SJCRH30 (cell line): ENCODE measurements around the gene TMEM213. TPM values are rescaled to one million over a fixed set of nuclear protein-coding genes. Genes with fewer than 3 reads are reported as not detected.
A peak's percentile ranks its signal among the peaks of the same experiment; 100 is the strongest.
"Not testable (repeated sequence)": the region's sequence is repeated elsewhere in the genome, so short reads cannot be mapped to it uniquely, and the experiment has no call there.

Experiments
- DNase-seq, 2 experiments: peaks; one replicate each; pipeline ENCODE4 v3.0.0-alpha.2; 2015 to 2020
- H3K27ac ChIP-seq: fragments of 250-450 bp; sonication (Bioruptor Pico); 2 replicates; pipeline ENCODE4 v1.5.1; 2020; ENCODE audit warnings: mild to moderate bottlenecking, moderate library complexity
- H3K27me3 ChIP-seq: fragments of 250-450 bp; sonication (Bioruptor Pico); 2 replicates; pipeline ENCODE4 v1.5.1; 2020; ENCODE audit warnings: mild to moderate bottlenecking, moderate library complexity
- H3K36me3 ChIP-seq: fragments of 250-450 bp; sonication (Bioruptor Pico); 2 replicates; pipeline ENCODE4 v1.5.1; 2020; ENCODE audit warnings: mild to moderate bottlenecking, moderate library complexity
- H3K4me1 ChIP-seq: fragments of 250-450 bp; sonication (Bioruptor Pico); 2 replicates; pipeline ENCODE4 v1.5.1; 2020; ENCODE audit warnings: mild to moderate bottlenecking, moderate library complexity
- H3K4me3 ChIP-seq: fragments of 250-450 bp; sonication (Bioruptor Pico); 2 replicates; pipeline ENCODE4 v1.5.1; 2020; ENCODE audit warnings: mild to moderate bottlenecking, moderate library complexity
- H3K9me3 ChIP-seq: fragments of 250-450 bp; sonication (Bioruptor Pico); replicated peaks from 2 replicates; pipeline ENCODE4 v1.5.1; 2020; ENCODE audit warnings: mild to moderate bottlenecking, moderate library complexity
- total RNA-seq: library from RNA; depleted of rRNA; stranded (reverse); fragments of >200 nt; shearing (Covaris generic); gene quantifications from 2 replicates; pipeline ENCODE4 v1.2.3, GENCODE V29; 2014

TMEM213 gene
- total RNA-seq, 1 experiment from 2014 or later, result not detected

DNA sequence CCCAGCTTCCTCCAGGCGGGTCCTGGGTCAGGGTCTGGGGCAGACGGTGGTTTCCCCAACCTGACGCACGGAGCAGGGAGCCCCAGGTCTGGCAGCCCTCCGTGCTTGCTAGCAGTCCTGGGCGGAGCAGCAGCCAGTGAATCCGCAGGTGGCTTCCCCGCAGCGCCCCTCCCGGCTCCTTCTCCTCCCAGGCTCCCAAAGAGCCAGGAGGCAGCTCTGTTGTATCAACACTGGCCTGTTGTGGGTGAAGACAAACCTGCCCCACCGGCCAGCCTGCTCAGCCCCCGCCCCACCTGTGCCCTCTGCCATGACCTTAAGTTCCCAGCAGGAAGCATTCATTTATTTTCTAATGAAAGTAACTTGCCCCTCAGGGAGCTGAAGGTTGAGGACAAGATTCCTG lies 24.0 kb upstream of the TMEM213 start:
- Histone ChIP-seq H3K4me3 (no peak overlapping the region), H3K36me3 (no peaks in the 10 kb centered on the region), H3K27me3 (no peaks in the 10 kb centered on the region), H3K27ac (no peak overlapping the region), H3K9me3 (no peaks in the 10 kb centered on the region), H3K4me1 (peaks cover 2% of the 10 kb centered on the region)
- no peak for DNase-seq

DNA sequence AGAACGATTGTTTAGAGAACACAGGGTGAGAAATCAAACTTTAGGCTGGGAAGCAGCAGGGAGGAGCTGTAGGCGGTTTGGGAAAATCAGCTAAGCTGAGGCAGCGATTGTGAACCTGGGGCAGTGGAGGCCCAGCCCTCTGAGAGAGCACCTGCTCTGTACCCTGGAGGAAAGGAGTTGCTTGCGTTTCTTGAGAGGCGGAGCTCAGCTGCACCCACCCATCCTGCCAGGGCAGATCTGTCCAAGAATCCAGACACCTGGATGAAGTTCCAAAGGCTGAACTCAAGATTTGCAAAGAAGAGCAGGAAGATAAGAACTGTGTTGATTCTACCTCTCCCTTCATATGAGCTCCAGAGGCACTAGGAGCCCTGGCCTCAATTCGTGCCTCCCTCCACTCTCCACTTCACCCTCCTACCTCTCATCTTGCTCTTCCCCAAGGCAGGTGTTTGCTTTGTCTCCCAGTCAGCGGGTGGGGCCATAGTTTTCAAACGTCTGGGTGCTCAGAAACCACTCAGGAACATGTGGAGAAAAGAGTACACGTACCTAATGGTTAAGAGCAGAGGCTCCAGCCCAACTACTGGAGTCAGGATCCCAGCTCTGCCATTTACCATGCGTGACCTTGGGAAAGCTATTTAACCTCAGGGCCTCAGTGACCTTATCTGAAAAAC lies 21.5 kb upstream of the TMEM213 start:
- Histone ChIP-seq H3K9me3 (no peaks in the 10 kb centered on the region), H3K36me3 (no peaks in the 10 kb centered on the region), H3K27me3 (no peaks in the 10 kb centered on the region), H3K27ac (no peak overlapping the region), H3K4me3 (no peak overlapping the region), H3K4me1 (no peaks in the 10 kb centered on the region)
- DNase-seq, result no peak

DNA sequence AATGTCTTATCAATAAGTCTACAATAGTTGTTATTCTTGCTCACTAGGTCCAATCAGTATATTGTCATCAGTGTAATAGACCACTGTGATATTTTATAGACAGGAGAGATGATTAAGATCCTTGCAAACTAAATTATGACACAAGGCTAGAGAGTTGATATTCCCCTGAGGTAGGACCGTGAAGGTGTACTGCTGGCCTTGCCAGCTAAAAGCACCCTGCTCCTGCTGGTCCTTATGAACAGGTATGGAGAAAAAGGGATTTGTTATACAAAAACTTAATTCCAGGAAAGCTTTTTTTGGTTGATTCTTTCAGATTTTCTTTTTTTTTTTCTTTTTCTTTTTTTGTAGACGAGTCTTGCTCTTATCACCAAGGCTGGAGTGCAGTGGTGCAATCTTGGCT lies 16.8 kb upstream of the TMEM213 start:
- no peak overlapping the region for H3K4me3 ChIP-seq
- no peak overlapping the region for H3K27ac ChIP-seq
- H3K27me3 ChIP-seq, result no peaks in the 10 kb centered on the region
- H3K9me3 ChIP-seq, result no peaks in the 10 kb centered on the region
- H3K4me1 ChIP-seq, result 0 out of 2 replicates have a peak, but pooled peaks cover 5% of the 10 kb centered on the region
- no peak for DNase-seq
- no peaks in the 10 kb centered on the region for H3K36me3 ChIP-seq

DNA sequence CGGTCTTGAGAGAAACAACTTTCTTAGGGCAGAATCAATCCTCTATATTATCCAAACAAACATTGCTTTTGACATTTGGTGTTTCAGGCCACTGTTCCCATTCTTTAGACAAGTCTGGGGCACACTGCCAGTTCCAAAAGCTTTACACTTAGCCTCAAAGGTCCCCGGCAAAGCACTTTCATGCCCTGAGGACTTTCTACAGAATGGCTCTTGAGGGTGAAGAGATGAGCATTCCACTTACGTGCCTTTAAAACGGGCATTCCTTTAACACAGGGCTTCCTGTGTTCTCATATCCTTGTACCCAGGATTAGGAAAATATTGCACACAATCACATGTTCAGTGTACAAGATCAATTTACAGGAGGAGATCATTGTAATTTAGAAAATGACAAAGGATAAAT lies 13.1 kb upstream of the TMEM213 start:
- DNase-seq, result peak; percentile 53 to 66
- Histone ChIP-seq H3K36me3 (no peaks in the 10 kb centered on the region), H3K4me3 (no peak overlapping the region), H3K27me3 (no peaks in the 10 kb centered on the region), H3K9me3 (no peaks in the 10 kb centered on the region), H3K4me1 (0 out of 2 replicates have a peak, but pooled peaks cover 5% of the 10 kb centered on the region), H3K27ac (no peak overlapping the region)

DNA sequence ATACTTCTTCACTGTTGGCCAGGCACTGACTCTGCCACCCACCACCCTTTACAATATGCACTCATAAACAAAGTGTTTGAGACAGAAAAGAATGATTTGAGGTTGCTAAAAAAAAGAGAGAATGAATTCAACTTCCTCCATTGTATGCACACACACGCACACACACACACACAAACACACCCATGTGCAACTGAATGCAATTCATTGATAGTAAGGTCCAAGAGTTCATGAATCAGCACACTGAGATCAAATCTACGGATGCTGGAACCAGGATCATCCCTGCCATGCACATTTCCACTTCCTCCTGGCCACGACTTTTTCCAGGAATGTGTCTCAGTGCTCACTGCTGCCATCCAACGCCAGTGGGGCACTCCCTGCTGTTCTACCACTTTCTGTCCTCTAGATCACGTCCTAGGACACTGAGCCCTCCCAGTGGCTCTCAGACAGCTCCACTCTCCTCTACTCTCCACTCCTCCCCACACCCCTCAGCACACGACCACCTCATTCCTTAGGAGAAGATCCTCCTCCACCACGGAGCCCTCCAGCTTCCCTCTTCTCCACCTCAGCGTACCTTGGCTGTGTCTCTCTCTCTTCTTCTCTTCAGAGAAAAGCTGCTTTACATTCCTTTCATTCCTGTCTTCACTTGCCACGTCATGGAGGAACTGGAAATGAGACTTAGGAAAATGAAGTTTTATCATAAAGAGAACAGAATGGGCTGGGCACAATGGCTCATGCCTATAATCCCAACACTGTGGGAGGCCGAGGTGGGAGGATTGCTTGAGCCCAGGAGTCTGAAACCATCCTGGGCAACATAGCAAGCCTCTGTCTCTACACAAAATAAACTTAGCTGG lies 12.0 kb upstream of the TMEM213 start:
- Histone ChIP-seq H3K4me1 (0 out of 2 replicates have a peak, but pooled peaks cover 5% of the 10 kb centered on the region), H3K27ac (no peak overlapping the region), H3K9me3 (no peaks in the 10 kb centered on the region), H3K27me3 (no peaks in the 10 kb centered on the region), H3K36me3 (no peaks in the 10 kb centered on the region), H3K4me3 (no peak overlapping the region)
- no peak for DNase-seq

DNA sequence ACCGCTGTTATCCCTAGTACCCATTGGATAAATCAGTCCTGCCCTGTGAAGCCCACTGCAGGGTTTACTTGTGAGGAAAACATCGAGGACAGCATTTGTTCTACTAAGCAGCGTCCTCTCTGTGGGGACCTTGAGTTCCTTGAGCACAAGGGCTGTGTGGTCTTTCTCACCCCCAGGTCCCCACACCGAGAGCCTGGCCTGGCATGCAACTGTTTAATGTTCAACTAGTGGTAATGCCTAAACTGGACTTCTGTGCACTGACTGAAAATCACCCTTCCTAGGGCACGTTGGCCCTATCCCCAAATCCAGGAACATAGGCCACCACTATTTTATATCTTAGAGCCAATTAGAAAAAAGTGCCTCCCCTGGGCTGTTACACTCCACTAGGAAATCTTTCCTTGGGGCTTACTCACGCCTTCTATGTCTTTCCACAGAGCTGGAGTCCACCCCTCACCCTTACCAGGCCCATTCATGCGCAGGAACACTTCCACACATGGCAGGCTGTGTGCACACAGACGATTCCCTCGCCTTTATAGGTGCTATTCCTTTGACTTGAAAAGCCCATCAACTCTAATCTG lies 1.7 kb upstream of the TMEM213 start:
- no peaks in the 10 kb centered on the region for H3K27me3 ChIP-seq
- H3K27ac ChIP-seq, result no peak overlapping the region
- no peak for DNase-seq
- H3K9me3 ChIP-seq, result no peaks in the 10 kb centered on the region
- H3K4me1 ChIP-seq, result no peaks in the 10 kb centered on the region
- H3K36me3 ChIP-seq, result no peaks in the 10 kb centered on the region
- no peak overlapping the region for H3K4me3 ChIP-seq

DNA sequence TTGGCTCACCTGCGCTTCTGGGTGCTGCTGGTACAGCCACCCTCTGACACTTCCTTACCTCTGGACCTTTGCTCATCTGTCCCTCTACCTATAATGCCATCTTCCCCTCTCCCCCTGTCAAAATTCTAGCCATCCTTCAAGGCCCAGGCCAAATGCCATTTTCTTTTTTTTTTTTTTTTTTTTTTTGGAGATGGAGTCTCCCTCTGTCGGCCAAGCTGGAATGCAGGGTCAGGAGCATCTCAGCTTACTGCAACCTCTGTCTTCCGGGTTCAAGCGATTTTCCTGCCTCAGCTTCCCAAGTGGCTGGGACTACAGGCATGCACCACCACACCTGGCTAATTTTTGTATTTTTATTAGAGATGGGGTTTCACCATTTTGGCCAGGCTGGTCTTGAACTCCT lies 748 bp upstream of the TMEM213 start:
- not testable (repeated sequence) for H3K9me3 ChIP-seq, H3K4me1 ChIP-seq, DNase-seq, H3K4me3 ChIP-seq, H3K36me3 ChIP-seq, H3K27ac ChIP-seq, H3K27me3 ChIP-seq

DNA sequence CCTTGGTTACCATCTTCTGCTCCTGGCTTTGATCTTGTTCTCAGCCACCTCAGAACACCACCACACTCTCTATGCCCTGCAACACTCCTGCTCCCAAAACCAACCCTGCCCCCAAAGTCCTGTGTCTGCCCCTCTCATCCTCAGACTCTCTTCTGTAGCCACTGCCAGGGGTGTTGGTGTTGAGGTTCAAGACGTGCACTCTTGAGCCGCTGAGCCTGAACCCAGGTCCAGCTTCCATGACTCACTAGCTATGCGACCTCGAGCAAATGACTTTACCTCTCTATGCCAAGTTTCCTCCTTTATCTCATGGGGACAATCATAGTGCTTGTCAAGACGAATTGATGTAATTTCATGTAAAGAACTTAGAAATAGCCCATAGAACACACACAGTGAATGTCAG lies 1.0 kb downstream of the TMEM213 start:
- Histone ChIP-seq H3K36me3 (no peaks in the 10 kb centered on the region), H3K4me3 (no peak overlapping the region), H3K27ac (no peak overlapping the region), H3K9me3 (no peaks in the 10 kb centered on the region), H3K4me1 (no peaks in the 10 kb centered on the region), H3K27me3 (no peaks in the 10 kb centered on the region)
- no peak for DNase-seq

DNA sequence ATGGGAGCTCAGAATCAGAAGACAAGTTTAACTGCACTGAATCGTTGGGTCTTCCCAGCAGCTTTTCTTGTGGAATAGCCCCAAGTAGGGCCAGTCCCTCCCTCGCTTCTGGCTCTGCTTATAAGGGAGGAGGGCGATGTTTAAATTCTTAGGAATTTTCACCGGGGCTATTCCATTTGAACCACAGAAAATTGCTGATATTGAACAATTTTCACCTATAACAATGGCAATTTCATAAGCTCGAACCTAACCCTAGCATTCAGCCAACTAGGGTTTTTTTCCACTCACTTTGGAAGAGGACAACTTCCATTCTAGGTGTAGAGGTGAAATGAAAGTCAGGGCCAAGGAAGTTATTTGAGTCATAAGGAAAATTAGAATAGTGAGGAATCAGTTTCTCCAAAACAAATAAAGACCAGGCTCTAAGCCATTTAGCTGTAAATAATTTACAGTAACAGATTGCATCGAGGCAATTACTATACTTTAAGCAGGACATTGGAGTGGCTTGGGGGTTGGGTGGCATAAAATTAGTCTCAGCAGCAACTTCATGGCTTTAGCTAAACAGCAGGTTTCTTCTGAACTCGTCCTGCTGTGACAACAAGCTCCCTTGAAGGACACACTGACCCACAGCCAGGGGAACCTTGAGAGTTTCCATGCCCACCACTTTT lies 1.7 kb downstream of the TMEM213 start:
- Histone ChIP-seq H3K27ac (no peak overlapping the region), H3K36me3 (no peaks in the 10 kb centered on the region), H3K4me1 (no peaks in the 10 kb centered on the region), H3K9me3 (no peaks in the 10 kb centered on the region), H3K4me3 (no peak overlapping the region), H3K27me3 (no peaks in the 10 kb centered on the region)
- DNase-seq, result no peak

DNA sequence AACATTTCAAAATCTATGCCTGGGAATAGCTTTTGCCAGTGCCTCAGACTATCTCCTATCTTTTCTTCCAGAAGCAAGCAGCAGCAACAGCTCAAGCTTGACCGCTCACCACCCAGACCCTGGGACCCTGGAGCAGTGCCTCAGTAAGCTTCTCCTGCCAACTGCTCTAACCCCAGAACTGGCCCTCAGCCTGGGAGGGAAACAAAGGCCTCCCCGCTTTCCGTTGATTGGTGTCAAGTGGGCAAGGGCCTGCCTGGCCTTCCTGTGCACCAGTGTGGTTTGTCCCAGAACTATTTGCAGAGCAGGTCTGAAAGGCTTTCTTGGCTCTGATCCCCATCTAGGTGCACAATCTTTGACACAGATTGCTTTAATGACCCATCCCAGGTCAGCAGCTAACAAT lies 3.5 kb downstream of the TMEM213 start:
- Histone ChIP-seq H3K36me3 (no peaks in the 10 kb centered on the region), H3K27ac (no peak overlapping the region), H3K27me3 (no peaks in the 10 kb centered on the region), H3K4me1 (no peaks in the 10 kb centered on the region), H3K4me3 (no peak overlapping the region), H3K9me3 (no peaks in the 10 kb centered on the region)
- no peak for DNase-seq

DNA sequence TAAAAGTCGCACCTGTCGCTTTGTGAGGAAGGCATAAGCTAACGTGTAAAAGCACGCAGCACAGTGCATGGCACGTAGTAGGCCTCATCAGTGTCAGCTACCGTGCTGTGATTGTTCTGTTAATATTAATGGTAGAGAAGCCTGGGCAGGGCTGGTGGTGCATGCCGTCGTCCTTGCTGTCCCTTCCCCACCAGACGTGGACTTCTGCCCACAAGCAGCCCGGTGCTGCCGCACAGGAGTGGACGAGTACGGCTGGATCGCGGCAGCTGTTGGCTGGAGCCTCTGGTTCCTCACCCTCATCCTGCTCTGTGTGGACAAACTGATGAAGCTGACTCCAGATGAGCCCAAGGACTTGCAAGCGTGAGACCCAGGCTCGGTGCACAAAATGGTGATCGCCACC lies 4.9 kb downstream of the TMEM213 start:
- Histone ChIP-seq H3K36me3 (no peaks in the 10 kb centered on the region), H3K4me3 (no peak overlapping the region), H3K9me3 (no peaks in the 10 kb centered on the region), H3K27ac (no peak overlapping the region), H3K4me1 (no peaks in the 10 kb centered on the region), H3K27me3 (no peaks in the 10 kb centered on the region)
- DNase-seq, result no peak

DNA sequence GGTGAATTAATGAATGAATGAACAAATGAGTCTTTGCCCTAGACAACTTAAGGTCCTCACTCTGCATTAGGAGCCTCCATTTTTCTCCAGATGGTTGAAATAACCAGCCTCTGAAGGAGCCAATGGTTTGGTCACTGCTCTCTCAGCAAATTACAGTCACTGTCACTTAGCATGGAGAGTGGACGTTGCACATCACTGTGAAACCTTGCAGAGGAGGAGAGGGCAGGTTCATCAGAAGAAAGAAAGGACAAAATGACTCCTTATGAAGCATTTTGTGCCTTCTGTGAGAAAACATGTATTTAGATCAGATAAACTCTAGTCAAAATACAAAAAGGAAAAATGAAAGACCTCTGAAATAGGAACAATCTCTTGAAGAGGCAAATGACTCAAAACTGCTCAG lies 6.8 kb downstream of the TMEM213 start:
- no peak for DNase-seq
- no peaks in the 10 kb centered on the region for H3K9me3 ChIP-seq
- H3K4me1 ChIP-seq, result no peaks in the 10 kb centered on the region
- H3K4me3 ChIP-seq, result no peak overlapping the region
- H3K36me3 ChIP-seq, result no peaks in the 10 kb centered on the region
- no peak overlapping the region for H3K27ac ChIP-seq
- no peaks in the 10 kb centered on the region for H3K27me3 ChIP-seq

DNA sequence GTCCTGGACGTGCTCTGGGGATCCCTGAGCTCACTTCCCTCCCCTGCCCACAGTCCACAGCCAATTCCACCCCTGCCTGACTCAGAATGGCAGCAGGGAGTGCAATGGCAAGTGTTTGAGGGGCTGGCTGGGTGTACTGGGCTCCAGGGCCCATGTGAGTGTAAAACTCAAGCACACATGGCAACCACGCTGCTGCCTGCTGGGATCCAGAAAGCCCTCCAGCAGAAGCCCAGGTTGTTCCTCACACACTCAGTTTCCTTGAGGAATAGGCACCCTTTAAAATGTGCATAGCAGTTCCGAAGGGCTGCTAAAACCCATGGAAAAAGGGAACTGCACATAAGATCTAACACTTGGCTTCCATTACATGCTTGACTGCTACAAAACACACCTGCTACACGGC lies 11.6 kb downstream of the TMEM213 start:
- H3K36me3 ChIP-seq, result no peaks in the 10 kb centered on the region
- DNase-seq, result no peak
- no peaks in the 10 kb centered on the region for H3K9me3 ChIP-seq
- no peak overlapping the region for H3K4me3 ChIP-seq
- 0 out of 2 replicates have a peak, but pooled peaks cover under 1% of the 10 kb centered on the region for H3K4me1 ChIP-seq
- H3K27ac ChIP-seq, result no peak overlapping the region
- H3K27me3 ChIP-seq, result no peaks in the 10 kb centered on the region

DNA sequence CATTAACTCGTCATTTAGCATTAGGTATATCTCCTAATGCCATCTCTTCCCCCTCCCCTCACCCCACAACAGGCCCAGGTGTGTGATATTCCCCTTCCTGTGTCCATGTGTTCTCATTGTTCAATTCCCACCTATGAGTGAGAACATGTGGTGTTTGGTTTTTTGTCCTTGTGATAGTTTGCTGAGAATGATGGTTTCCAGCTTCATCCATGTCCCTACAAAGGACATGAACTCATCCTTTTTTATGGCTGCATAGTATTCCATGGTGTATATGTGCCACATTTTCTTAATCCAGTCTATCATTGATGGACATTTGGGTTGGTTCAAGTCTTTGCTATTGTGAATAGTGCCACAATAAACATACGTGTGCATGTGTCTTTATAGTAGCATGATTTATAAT lies 13.5 kb downstream of the TMEM213 start:
- not testable (repeated sequence) for H3K27ac ChIP-seq, H3K27me3 ChIP-seq, H3K9me3 ChIP-seq, H3K4me3 ChIP-seq, H3K4me1 ChIP-seq, H3K36me3 ChIP-seq, DNase-seq

DNA sequence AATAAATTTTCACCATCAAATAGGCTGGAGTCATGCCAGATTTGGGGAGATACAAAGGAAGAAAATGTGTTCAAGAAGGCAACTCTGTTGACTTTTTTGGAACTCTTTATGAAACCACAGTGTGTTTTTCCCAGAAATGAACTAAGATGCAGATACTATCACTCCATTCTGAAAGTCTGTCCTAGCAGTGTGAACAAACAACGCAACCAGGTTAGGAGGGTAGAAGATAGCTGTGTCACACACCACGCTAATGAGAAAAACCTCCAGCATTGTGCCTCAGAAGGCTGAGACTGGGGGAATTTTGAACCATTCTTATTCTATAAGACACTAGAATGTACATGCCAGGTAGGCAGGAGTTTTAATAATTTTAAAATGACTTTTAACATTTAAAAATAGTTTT lies 16.2 kb downstream of the TMEM213 start:
- H3K9me3 ChIP-seq, result no peaks in the 10 kb centered on the region
- no peaks in the 10 kb centered on the region for H3K36me3 ChIP-seq
- H3K4me1 ChIP-seq, result peaks cover 5% of the 10 kb centered on the region; the same call in 1 of the 2 replicates
- H3K27ac ChIP-seq, result no peak overlapping the region
- no peak for DNase-seq
- H3K4me3 ChIP-seq, result no peak overlapping the region
- no peaks in the 10 kb centered on the region for H3K27me3 ChIP-seq
